NCI-H510A treated with DMSO at 0.1 percent for 48 hours (cell line): ENCODE data around the gene DNTTIP2.
"Not testable (repeated sequence)": the region's sequence is repeated elsewhere in the genome, so short reads cannot be mapped to it uniquely, and the experiment has no call there.

ENCODE experiments used
- DNase-seq: peaks from one replicate; lab custom pipeline; 2025; lab: John Stamatoyannopoulos, UW

Gene DNTTIP2

GRCh38 chr1:93878889-93879586 lies at the start of gene DNTTIP2:
DNTTIP2 (minus strand) TSS chr1:93879206; CDS start chr1:93879148, 58 bp downstream.
- peak; percentile 97 for DNase-seq

- DNase-seq, result no peak
Observed at GRCh38 chr1:93925206-93925605, 46.2 kb upstream of the DNTTIP2 start.

GRCh38 chr1:93919780-93920179 lies 40.8 kb upstream of the DNTTIP2 start:
- DNase-seq, result no peak

GRCh38 chr1:93917302-93917701 lies 38.3 kb upstream of the DNTTIP2 start:
- DNase-seq, result no peak

GRCh38 chr1:93910880-93911279 lies 31.9 kb upstream of the DNTTIP2 start:
- not testable (repeated sequence) for DNase-seq

GRCh38 chr1:93910305-93910704 lies 31.3 kb upstream of the DNTTIP2 start:
- DNase-seq, result no peak

- peak; percentile 96 for DNase-seq
Observed at GRCh38 chr1:93909146-93910050, 30.4 kb upstream of the DNTTIP2 start, which contains the start of gene GCLM. GCLM (minus strand) TSS chr1:93909430; CDS start chr1:93909163, 267 bp downstream.

GRCh38 chr1:93908394-93909145 lies 29.6 kb upstream of the DNTTIP2 start:
- peak; percentile 62 for DNase-seq

- DNase-seq, result peak; percentile 62
Observed at GRCh38 chr1:93907718-93908117, 28.7 kb upstream of the DNTTIP2 start.

GRCh38 chr1:93906480-93906879 lies 27.5 kb upstream of the DNTTIP2 start:
- no peak for DNase-seq

GRCh38 chr1:93905734-93906133 lies 26.7 kb upstream of the DNTTIP2 start:
- DNase-seq, result no peak

GRCh38 chr1:93905051-93905450 lies 26.0 kb upstream of the DNTTIP2 start:
- DNase-seq, result no peak

- DNase-seq, result peak; percentile 16
Observed at GRCh38 chr1:93904228-93904627, 25.2 kb upstream of the DNTTIP2 start.

- no peak for DNase-seq
Observed at GRCh38 chr1:93900723-93901504, 21.9 kb upstream of the DNTTIP2 start.

- no peak for DNase-seq
Observed at GRCh38 chr1:93899543-93900207, 20.7 kb upstream of the DNTTIP2 start.

GRCh38 chr1:93888900-93889299 lies 9.9 kb upstream of the DNTTIP2 start:
- no peak for DNase-seq

GRCh38 chr1:93882269-93882668 lies 3.3 kb upstream of the DNTTIP2 start:
- no peak for DNase-seq

GRCh38 chr1:93880731-93881130 lies 1.7 kb upstream of the DNTTIP2 start:
- DNase-seq, result no peak

GRCh38 chr1:93878501-93878888 lies 511 bp downstream of the DNTTIP2 start:
- DNase-seq, result no peak

GRCh38 chr1:93877529-93877928 lies 1.5 kb downstream of the DNTTIP2 start:
- no peak for DNase-seq

GRCh38 chr1:93876244-93876643 lies 2.8 kb downstream of the DNTTIP2 start:
- no peak for DNase-seq
